ENCODE measurements around the gene PA2G4.
"Not testable (repeated sequence)": the region's sequence is repeated elsewhere in the genome, so short reads cannot be mapped to it uniquely, and the experiment has no call there.

PA2G4 gene

DNA sequence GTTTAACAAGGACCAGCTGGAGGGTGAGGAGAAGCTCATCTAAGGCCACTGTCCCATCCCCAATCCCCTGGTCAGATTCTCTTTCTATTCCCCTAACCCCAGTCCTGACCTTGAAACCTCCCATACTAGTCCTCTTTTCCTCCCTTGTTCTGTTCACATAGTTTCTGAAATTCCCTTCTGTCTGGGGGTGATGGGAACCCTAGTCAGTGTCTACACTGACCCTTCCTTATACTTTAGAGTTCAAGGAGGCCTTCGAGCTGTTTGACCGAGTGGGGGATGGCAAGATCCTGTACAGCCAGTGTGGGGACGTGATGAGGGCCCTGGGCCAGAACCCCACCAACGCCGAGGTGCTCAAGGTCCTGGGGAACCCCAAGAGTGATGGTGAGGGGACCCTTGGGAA is 50.5 kb downstream of the PA2G4 start:
- no peak for DNase-seq

- no peak for DNase-seq
Observed at GRCh38 chr12:56155256-56155845, 51.0 kb downstream of the PA2G4 start.

DNA sequence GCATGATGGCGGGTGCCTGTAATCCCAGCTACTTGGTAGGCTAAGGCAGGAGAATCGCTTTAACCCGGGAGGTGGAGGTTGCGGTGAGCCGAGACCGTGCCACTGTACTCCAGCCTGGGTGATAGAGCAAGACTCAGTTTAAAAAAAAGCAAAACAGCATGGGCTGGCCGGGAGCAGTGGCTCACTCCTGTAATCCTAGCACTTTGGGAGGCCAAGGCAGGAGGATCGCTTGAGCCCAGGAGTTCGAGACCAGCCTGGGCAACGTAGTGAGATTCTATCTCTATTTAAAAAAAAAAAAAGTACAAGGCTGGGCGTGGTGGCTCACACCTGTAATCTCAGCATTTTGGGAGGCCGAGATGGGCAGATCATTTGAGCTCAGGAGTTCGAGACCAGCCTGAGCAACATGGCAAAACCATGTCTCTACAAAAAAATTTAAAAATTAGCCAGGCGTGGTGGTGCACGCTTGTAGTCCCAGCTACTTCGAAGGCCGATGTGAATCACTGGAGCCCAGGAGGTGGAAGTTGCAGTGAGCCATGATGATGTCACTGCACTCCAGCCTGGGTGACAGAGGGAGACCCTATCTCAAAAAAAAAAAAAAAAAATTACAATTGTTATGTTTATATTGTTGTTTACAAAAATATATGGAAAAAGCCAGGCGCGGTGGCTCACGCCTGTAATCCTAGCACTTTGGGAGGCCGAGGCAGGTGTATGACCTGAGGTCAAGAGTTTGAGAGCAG is 52.3 kb downstream of the PA2G4 start:
- not testable (repeated sequence) for DNase-seq

- DNase-seq: peak; percentile 80 to 83
Observed at GRCh38 chr12:56157201-56158028, 53.1 kb downstream of the PA2G4 start.

- DNase-seq: peak; percentile 95 to 97
Observed at GRCh38 chr12:56158029-56158925, 53.9 kb downstream of the PA2G4 start, which contains the start of gene MYL6. Gene MYL6, plus strand, starts transcription at chr12:56158359. Its CDS starts 43 bp downstream, at chr12:56158402.

- DNase-seq: peak; percentile 40 to 46
Observed at GRCh38 chr12:56158926-56159461, 54.6 kb downstream of the PA2G4 start.

DNA sequence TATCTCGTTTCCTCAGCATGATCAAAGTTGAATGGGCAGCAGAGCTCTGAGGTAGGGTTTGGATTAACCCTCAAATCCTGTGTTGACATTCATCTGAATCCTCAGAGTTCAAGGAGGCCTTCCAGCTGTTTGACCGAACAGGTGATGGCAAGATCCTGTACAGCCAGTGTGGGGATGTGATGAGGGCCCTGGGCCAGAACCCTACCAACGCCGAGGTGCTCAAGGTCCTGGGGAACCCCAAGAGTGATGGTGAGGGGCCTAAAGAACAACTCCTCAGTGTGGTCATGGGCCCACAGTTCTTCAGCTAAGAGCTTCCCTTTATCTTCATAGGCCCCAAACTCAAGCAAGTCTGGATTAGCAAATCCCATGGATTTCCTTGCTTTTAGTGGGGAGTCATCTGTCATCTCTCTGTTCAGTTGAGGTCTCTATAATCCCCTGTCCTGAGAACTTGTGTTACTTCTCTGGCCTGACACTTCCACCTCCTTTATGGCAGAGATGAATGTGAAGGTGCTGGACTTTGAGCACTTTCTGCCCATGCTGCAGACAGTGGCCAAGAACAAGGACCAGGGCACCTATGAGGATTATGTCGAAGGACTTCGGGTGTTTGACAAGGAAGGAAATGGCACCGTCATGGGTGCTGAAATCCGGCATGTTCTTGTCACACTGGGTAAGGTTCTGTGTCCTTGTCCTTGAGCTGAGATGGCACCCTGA is 55.3 kb downstream of the PA2G4 start:
- DNase-seq: no peak

GRCh38 chr12:56160193-56160763 is 55.9 kb downstream of the PA2G4 start:
- no peak for DNase-seq

DNA sequence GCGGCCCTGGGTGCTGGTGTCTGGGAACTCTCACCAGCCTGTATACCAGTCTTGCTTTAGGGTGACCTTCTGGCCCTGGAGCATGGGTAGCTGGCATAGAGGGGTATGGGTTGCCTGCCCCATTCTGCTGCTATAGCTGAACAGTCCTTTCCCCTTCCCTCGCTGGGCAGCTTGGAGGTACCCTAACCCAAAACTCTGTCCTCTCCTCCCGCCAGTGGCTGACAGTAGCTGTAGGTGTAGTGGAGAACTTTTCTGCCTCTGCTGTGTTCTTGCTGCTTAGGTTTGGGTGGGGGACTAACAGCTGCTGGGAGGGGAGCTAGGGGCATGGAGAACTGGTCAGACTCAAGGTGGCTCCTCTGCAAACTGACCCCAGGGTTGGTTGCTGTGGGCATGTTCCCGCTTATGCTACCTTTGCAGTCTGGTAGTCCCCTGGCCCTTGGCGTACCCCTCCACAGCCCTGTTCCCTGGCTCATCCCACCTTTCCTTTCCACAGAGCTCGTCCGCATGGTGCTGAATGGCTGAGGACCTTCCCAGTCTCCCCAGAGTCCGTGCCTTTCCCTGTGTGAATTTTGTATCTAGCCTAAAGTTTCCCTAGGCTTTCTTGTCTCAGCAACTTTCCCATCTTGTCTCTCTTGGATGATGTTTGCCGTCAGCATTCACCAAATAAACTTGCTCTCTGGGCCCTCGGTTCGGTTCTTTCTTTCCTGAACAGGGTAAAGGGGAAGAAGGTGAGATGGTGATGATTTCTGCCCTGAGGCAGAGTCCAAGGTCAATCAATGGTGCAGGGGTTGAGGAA is 56.7 kb downstream of the PA2G4 start:
- no peak for DNase-seq

- DNase-seq: no peak
Observed at GRCh38 chr12:56161690-56162351, 57.5 kb downstream of the PA2G4 start.

- no peak for DNase-seq
Observed at GRCh38 chr12:56162468-56163290, 58.3 kb downstream of the PA2G4 start.
